ENCODE data around the gene ZNF511. TPM values are rescaled to one million over a fixed set of nuclear protein-coding genes. Genes with fewer than 3 reads are reported as not detected.

The ZNF511 gene
- total and polyA plus RNA-seq, 2 experiments from 2014 or later = 53.7 to 150 TPM

- H3K36me3 ChIP-seq = no peaks in the 10 kb centered on the region
- no peaks in the 10 kb centered on the region for H3K27me3 ChIP-seq
- no peak overlapping the region for H3K27ac ChIP-seq
- no peak for TF ChIP-seq CTCF (IDR thresholded peaks at IDR 0.05; ENCODE audit: low read depth, low read length)
- no peaks in the 10 kb centered on the region for H3K4me1 ChIP-seq (ENCODE audit: low read depth)
- H3K9me3 ChIP-seq (ENCODE audit: low read depth) = no peaks in the 10 kb centered on the region
- no peak overlapping the region for H3K4me3 ChIP-seq
- DNase-seq (ENCODE audit: low read depth in 1 of 2, low spot score in 1 of 2) = no peak
Observed at GRCh38 chr10:133268532-133268931, 40.2 kb upstream of the ZNF511 start.

- no peaks in the 10 kb centered on the region for H3K27me3 ChIP-seq
- no peaks in the 10 kb centered on the region for H3K9me3 ChIP-seq (ENCODE audit: low read depth)
- H3K4me3 ChIP-seq = no peak overlapping the region
- no peak for DNase-seq (ENCODE audit: low read depth in 1 of 2, low spot score in 1 of 2)
- no peak for TF ChIP-seq CTCF (IDR thresholded peaks at IDR 0.05; ENCODE audit: low read depth, low read length)
- no peak overlapping the region for H3K27ac ChIP-seq
- no peaks in the 10 kb centered on the region for H3K4me1 ChIP-seq (ENCODE audit: low read depth)
- H3K36me3 ChIP-seq = no peaks in the 10 kb centered on the region
Observed at GRCh38 chr10:133269367-133269766, 39.3 kb upstream of the ZNF511 start.

- no peak overlapping the region for H3K4me3 ChIP-seq
- no peak for TF ChIP-seq CTCF (IDR thresholded peaks at IDR 0.05; ENCODE audit: low read depth, low read length)
Observed at GRCh38 chr10:133270204-133270603, 38.5 kb upstream of the ZNF511 start.

GRCh38 chr10:133270773-133271297, 37.9 kb upstream of the ZNF511 start:
- Histone ChIP-seq H3K4me1 (ENCODE audit: low read depth) (peaks cover 12% of the 10 kb centered on the region), H3K27ac (no peak overlapping the region), H3K4me3 (no peak overlapping the region), H3K9me3 (ENCODE audit: low read depth) (no peaks in the 10 kb centered on the region), H3K27me3 (peaks cover under 1% of the 10 kb centered on the region), H3K36me3 (no peaks in the 10 kb centered on the region)
- no peak for DNase-seq (ENCODE audit: low read depth in 1 of 2, low spot score in 1 of 2)
- TF ChIP-seq CTCF (IDR thresholded peaks at IDR 0.05; ENCODE audit: low read depth, low read length) = no peak

More at GRCh38 chr10:133270204-133270603, 38.5 kb upstream of the ZNF511 start:
- DNase-seq (ENCODE audit: low read depth in 1 of 2, low spot score in 1 of 2) = no peak
- no peaks in the 10 kb centered on the region for H3K27me3 ChIP-seq
- peaks cover 6% of the 10 kb centered on the region for H3K4me1 ChIP-seq (ENCODE audit: low read depth)
- H3K9me3 ChIP-seq (ENCODE audit: low read depth) = no peaks in the 10 kb centered on the region
- H3K36me3 ChIP-seq = no peaks in the 10 kb centered on the region
- H3K27ac ChIP-seq = no peak overlapping the region

GRCh38 chr10:133271521-133272300, 37.0 kb upstream of the ZNF511 start:
- no peak for TF ChIP-seq CTCF (IDR thresholded peaks at IDR 0.05; ENCODE audit: low read depth, low read length)
- Histone ChIP-seq H3K4me3 (no peak overlapping the region), H3K27ac (no peak overlapping the region), H3K27me3 (peaks cover 9% of the 10 kb centered on the region), H3K4me1 (ENCODE audit: low read depth) (peaks cover 21% of the 10 kb centered on the region), H3K9me3 (ENCODE audit: low read depth) (no peaks in the 10 kb centered on the region), H3K36me3 (no peaks in the 10 kb centered on the region)
- DNase-seq (ENCODE audit: low read depth in 1 of 2, low spot score in 1 of 2) = no peak

Measured in cardiac muscle cell (in vitro differentiated cells and primary cell).